Measurements from ENCODE around the gene SMYD4.
"Not testable (repeated sequence)": the region's sequence is repeated elsewhere in the genome, so short reads cannot be mapped to it uniquely, and the experiment has no call there.

The SMYD4 gene

GRCh38 chr17:1813088-1813487, 16.6 kb downstream of the SMYD4 start:
- CTCF ChIA-PET, result no interaction called here

GRCh38 chr17:1810450-1811103, 19.1 kb downstream of the SMYD4 start:
- no peak overlapping the region for H3K4me3 ChIP-seq (ENCODE audit: low read depth, low read length)
- POLR2A ChIA-PET, result no interaction called here
- CTCF ChIA-PET, result interaction anchor here (0.9 to 1.5 kb wide), 3 partner anchors 27 to 55 kb away, joined by 3 to 6 read pairs (median 3); partner anchors contain the start of gene SERPINF1
- DNase-seq (ENCODE audit: low read depth, low spot score), result no peak
- no peak for TF ChIP-seq CTCF (IDR thresholded peaks at IDR 0.05; ENCODE audit: insufficient read depth, low read length, missing control alignments)

More at GRCh38 chr17:1813088-1813487, 16.6 kb downstream of the SMYD4 start:
- no peak for TF ChIP-seq CTCF (IDR thresholded peaks at IDR 0.05; ENCODE audit: insufficient read depth, low read length, missing control alignments)
- no peak for DNase-seq (ENCODE audit: low read depth, low spot score)
- no peak overlapping the region for H3K4me3 ChIP-seq (ENCODE audit: low read depth, low read length)
- POLR2A ChIA-PET, result no interaction called here

GRCh38 chr17:1809815-1810214, 19.9 kb downstream of the SMYD4 start:
- H3K4me3 ChIP-seq (ENCODE audit: low read depth, low read length); POLR2A ChIA-PET; DNase-seq (ENCODE audit: low read depth, low spot score): not testable (repeated sequence)
- CTCF ChIA-PET, result interaction anchor here (0.9 to 1.5 kb wide), 3 partner anchors 26 to 55 kb away, joined by 3 to 6 read pairs (median 3); partner anchors contain the start of gene SERPINF1

GRCh38 chr17:1808644-1809043, 21.1 kb downstream of the SMYD4 start:
- H3K4me3 ChIP-seq (ENCODE audit: low read depth, low read length), result no peak overlapping the region
- ChIA-PET CTCF (no interaction called here), POLR2A (no interaction called here)
- DNase-seq (ENCODE audit: low read depth, low spot score), result no peak
- TF ChIP-seq CTCF (IDR thresholded peaks at IDR 0.05; ENCODE audit: insufficient read depth, low read length, missing control alignments), result no peak

GRCh38 chr17:1807890-1808289, 21.8 kb downstream of the SMYD4 start:
- ChIA-PET POLR2A (no interaction called here), CTCF (no interaction called here)
- TF ChIP-seq CTCF (IDR thresholded peaks at IDR 0.05; ENCODE audit: insufficient read depth, low read length, missing control alignments), result no peak
- DNase-seq (ENCODE audit: low read depth, low spot score), result no peak
- H3K4me3 ChIP-seq (ENCODE audit: low read depth, low read length), result no peak overlapping the region

- ChIA-PET CTCF (interaction anchor here (1.3 to 2.2 kb wide), 2 partner anchors 17 to 82 kb away, joined by 3 to 8 read pairs; no protein-coding TSS in a partner anchor), POLR2A (no interaction called here)
Observed at GRCh38 chr17:1803280-1803679, 26.4 kb downstream of the SMYD4 start.

More at GRCh38 chr17:1803280-1803679, 26.4 kb downstream of the SMYD4 start:
- no peak for TF ChIP-seq CTCF (IDR thresholded peaks at IDR 0.05; ENCODE audit: insufficient read depth, low read length, missing control alignments)
- no peak for DNase-seq (ENCODE audit: low read depth, low spot score)
- H3K4me3 ChIP-seq (ENCODE audit: low read depth, low read length), result no peak overlapping the region

All from AG04449 (cell line).